HepG2 (cell line): ENCODE measurements around the gene TBKBP1. TPM values are rescaled to one million over a fixed set of nuclear protein-coding genes. Genes with fewer than 3 reads are reported as not detected.

Experiments
- AHR ChIP-seq: IDR thresholded peaks from 2 replicates; pipeline ENCODE4 v1.6.1; 2018; ENCODE audit warnings: missing genetic modification reagents, missing compliant biosample characterization
- ATF2 ChIP-seq: sonication (generic); formaldehyde crosslinking; IDR thresholded peaks from 2 replicates; pipeline ENCODE4 v1.4.0; 2020; ENCODE audit warnings: missing genetic modification reagents
- CHD2 ChIP-seq: IDR thresholded peaks from 2 replicates; pipeline ENCODE4 v1.6.1; 2011; ENCODE audit warnings: low read depth, low read length, improper control_type of control experiment
- EED ChIP-seq: sonication (generic); formaldehyde crosslinking; IDR thresholded peaks from 2 replicates; pipeline ENCODE4 v1.5.0; 2020; ENCODE audit warnings: mild to moderate bottlenecking, missing genetic modification reagents
- GATAD1 ChIP-seq: IDR thresholded peaks from 2 replicates; pipeline ENCODE4 v1.6.1; 2016; ENCODE audit warnings: missing genetic modification reagents, missing compliant biosample characterization
- HNRNPL ChIP-seq: fragments of 200-400 bp; formaldehyde crosslinking; IDR thresholded peaks from 2 replicates; pipeline ENCODE4 v1.6.1; 2017; ENCODE audit warnings: mild to moderate bottlenecking, low read depth, low read length
- IRF9 ChIP-seq: sonication (generic); formaldehyde crosslinking; IDR thresholded peaks from 2 replicates; pipeline ENCODE4 v1.8.0; 2022; ENCODE audit warnings: missing genetic modification reagents, mild to moderate bottlenecking, borderline replicate concordance
- MAZ ChIP-seq, 2 experiments: sonication (generic) in 1 of 2; formaldehyde crosslinking in 1 of 2; IDR thresholded peaks; 2 replicates each; pipeline versions ENCODE4 v1.5.0 to v1.6.1; 2012 to 2020; ENCODE audit warnings: low read depth in 2 of 2, mild to moderate bottlenecking in 2 of 2, borderline replicate concordance in 1 of 2, improper control_type of control experiment in 1 of 2, low read length in 1 of 2, missing genetic modification reagents in 1 of 2, moderate library complexity in 1 of 2
- PRMT3 ChIP-seq: sonication (generic); formaldehyde crosslinking; IDR thresholded peaks from 2 replicates; pipeline ENCODE4 v1.8.1; 2022; ENCODE audit warnings: low read depth, mild to moderate bottlenecking, moderate library complexity, missing genetic modification reagents, borderline replicate concordance
- RAD21 ChIP-seq: fragments of 450-650 bp; formaldehyde crosslinking; IDR thresholded peaks from 2 replicates; pipeline ENCODE4 v1.5.0; 2020; ENCODE audit warnings: mild to moderate bottlenecking
- SP1 ChIP-seq, 2 experiments: fragments of 450-650 bp in 1 of 2; sonication (generic) in 1 of 2; formaldehyde crosslinking in 1 of 2; IDR thresholded peaks; 2 replicates each; pipeline versions ENCODE4 v1.4.0 to v1.6.1; 2016 to 2020; ENCODE audit warnings: missing genetic modification reagents in 1 of 2
- TAF1 ChIP-seq: sonication (generic); formaldehyde crosslinking; IDR thresholded peaks from 2 replicates; pipeline ENCODE4 v1.4.0; 2020; ENCODE audit warnings: missing genetic modification reagents
- ZNF639 ChIP-seq: conservative IDR thresholded peaks from 2 replicates; pipeline ENCODE4 v1.6.1; 2018; ENCODE audit warnings: missing genetic modification reagents
- ZNF652 ChIP-seq: IDR thresholded peaks from 2 replicates; pipeline ENCODE4 v1.6.1; 2016; ENCODE audit warnings: low read depth, borderline replicate concordance
- ZNF788 ChIP-seq: sonication (generic); formaldehyde crosslinking; IDR thresholded peaks from 2 replicates; pipeline ENCODE4 v1.5.0; 2020; ENCODE audit warnings: mild to moderate bottlenecking, missing genetic modification reagents, borderline replicate concordance
- ZSCAN9 ChIP-seq: IDR thresholded peaks from 2 replicates; pipeline ENCODE4 v1.6.1; 2016; ENCODE audit warnings: borderline replicate concordance
- polyA plus RNA-seq, 8 experiments: library from polyadenylated mRNA; depleted of rRNA in 3 of 8; stranded (reverse) in 7 of 8; unstranded in 1 of 8; fragments of >200 nt; fragmentation: Illumina TruSeq in 4 of 8; extraction: Trizol in 4 of 8; gene quantifications; 2 replicates each; pipeline versions ENCODE4 v1.2.1 to v1.2.3, GENCODE V29; 2011 to 2016; ENCODE audit warnings: low read depth in 4 of 8, missing spikeins in 1 of 8, mixed read lengths in 1 of 8; ENCODE audit not compliant: insufficient read depth in 1 of 8
- total RNA-seq, 5 experiments: library from RNA; depleted of rRNA; stranded (reverse); fragments of >200 nt; fragmentation: Illumina TruSeq; extraction: Trizol; gene quantifications; 2 replicates each; pipeline ENCODE4 v1.2.3, GENCODE V29; 2016; ENCODE audit warnings: low read depth in 1 of 5
- TF ChIP-seq, protein P1 (sequence below): sonication (generic); formaldehyde crosslinking; IDR thresholded peaks from 2 replicates; pipeline ENCODE4 v1.4.0; 2020; ENCODE audit warnings: missing genetic modification reagents; ENCODE audit errors: not compliant biosample characterization
- TF ChIP-seq, protein P2 (sequence below): sonication (generic); formaldehyde crosslinking; IDR thresholded peaks from 2 replicates; pipeline ENCODE4 v1.4.0; 2020; ENCODE audit warnings: low read depth, mild to moderate bottlenecking, missing genetic modification reagents
- TF ChIP-seq, protein P3 (sequence below): sonication (generic); formaldehyde crosslinking; IDR thresholded peaks from 2 replicates; pipeline ENCODE4 v1.4.0; 2020; ENCODE audit warnings: missing genetic modification reagents
- TF ChIP-seq, protein P4 (sequence below): IDR thresholded peaks from 2 replicates; pipeline ENCODE4 v1.6.1; 2018; ENCODE audit warnings: missing genetic modification reagents, mild to moderate bottlenecking, missing compliant biosample characterization

The TBKBP1 gene
- total and polyA plus RNA-seq, 2 of the 13 experiments (the other 11 are each of a cell fraction or from before 2014, with no cell fraction given) = 2.6 to 7.0 TPM

DNA sequence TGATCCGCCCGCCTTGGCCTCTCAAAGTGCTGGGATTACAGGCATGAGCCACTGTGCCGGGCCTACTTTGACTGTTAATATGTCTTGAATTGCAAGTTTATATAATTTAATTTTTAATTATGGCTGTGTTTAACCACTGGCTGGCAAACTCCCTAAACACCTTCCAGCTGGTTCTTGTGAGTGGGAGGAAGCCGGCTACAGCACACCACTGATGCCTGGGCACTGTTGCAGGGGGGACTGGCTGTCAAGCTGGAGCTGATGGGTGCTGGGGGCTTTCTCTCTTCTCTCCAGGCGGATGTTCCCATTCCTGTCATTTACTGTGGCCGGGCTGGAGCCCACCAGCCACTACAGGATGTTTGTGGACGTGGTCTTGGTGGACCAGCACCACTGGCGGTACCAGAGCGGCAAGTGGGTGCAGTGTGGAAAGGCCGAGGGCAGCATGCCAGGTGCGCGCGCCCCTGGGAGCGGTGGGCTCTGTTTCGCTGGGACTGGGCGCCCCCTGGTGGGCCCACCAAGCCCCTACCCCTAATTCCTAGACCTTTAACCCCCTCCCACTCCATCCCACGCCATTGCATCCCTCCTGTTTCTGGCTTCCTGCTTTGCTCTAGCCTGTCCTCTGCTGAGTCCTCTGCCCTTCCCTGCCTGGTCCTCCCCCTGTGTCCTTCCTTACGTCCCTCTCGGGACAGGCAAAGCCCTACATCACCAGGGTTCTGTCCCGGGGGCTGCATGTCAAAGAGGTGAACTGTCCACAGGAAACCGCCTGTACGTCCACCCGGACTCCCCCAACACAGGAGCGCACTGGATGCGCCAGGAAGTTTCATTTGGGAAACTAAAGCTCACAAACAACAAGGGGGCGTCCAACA is 48.6 kb downstream of the TBKBP1 start (continued):
- TF ChIP-seq ZNF652 (CRISPR knock-in tag) = no peak; the same call in 1 of the 2 replicates
- TF ChIP-seq, protein P1, sequence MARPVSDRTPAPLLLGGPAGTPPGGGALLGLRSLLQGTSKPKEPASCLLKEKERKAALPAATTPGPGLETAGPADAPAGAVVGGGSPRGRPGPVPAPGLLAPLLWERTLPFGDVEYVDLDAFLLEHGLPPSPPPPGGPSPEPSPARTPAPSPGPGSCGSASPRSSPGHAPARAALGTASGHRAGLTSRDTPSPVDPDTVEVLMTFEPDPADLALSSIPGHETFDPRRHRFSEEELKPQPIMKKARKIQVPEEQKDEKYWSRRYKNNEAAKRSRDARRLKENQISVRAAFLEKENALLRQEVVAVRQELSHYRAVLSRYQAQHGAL (CRISPR knock-in tag) = no peak
- no peak for TF ChIP-seq ZNF788
- TF ChIP-seq, protein P2, sequence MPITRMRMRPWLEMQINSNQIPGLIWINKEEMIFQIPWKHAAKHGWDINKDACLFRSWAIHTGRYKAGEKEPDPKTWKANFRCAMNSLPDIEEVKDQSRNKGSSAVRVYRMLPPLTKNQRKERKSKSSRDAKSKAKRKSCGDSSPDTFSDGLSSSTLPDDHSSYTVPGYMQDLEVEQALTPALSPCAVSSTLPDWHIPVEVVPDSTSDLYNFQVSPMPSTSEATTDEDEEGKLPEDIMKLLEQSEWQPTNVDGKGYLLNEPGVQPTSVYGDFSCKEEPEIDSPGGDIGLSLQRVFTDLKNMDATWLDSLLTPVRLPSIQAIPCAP (CRISPR knock-in tag) = no peak
- no peak for TF ChIP-seq CHD2
- peak; percentile 64; the same call in 1 of the 2 replicates for TF ChIP-seq HNRNPL
- no peak for TF ChIP-seq EED (CRISPR knock-in tag)
- TF ChIP-seq ATF2 (CRISPR knock-in tag) = no peak
- TF ChIP-seq GATAD1 = no peak
- TF ChIP-seq AHR (CRISPR knock-in tag) = peak; percentile 40; the same call in 1 of the 2 replicates
- TF ChIP-seq SP1 (IDR thresholded peaks at IDR 0.05) = no peak
- TF ChIP-seq SP1 (CRISPR knock-in tag; IDR thresholded peaks at IDR 0.05) = no peak
- TF ChIP-seq ZSCAN9 (CRISPR knock-in tag) = no peak
- TF ChIP-seq PRMT3 = no peak
- TF ChIP-seq IRF9 (CRISPR knock-in tag) = no peak
- no peak for TF ChIP-seq ZNF639 (CRISPR knock-in tag)
- TF ChIP-seq, protein P3, sequence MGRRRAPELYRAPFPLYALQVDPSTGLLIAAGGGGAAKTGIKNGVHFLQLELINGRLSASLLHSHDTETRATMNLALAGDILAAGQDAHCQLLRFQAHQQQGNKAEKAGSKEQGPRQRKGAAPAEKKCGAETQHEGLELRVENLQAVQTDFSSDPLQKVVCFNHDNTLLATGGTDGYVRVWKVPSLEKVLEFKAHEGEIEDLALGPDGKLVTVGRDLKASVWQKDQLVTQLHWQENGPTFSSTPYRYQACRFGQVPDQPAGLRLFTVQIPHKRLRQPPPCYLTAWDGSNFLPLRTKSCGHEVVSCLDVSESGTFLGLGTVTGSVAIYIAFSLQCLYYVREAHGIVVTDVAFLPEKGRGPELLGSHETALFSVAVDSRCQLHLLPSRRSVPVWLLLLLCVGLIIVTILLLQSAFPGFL (CRISPR knock-in tag) = no peak
- no peak for TF ChIP-seq MAZ (IDR thresholded peaks at IDR 0.05; ENCODE audit: borderline replicate concordance, low read depth, low read length)
- peak; percentile 41; the same call in 1 of the 2 replicates for TF ChIP-seq MAZ (CRISPR knock-in tag; IDR thresholded peaks at IDR 0.05; ENCODE audit: low read depth)
- TF ChIP-seq RAD21 (CRISPR knock-in tag) = peak; percentile 83
- TF ChIP-seq TAF1 = no peak
- TF ChIP-seq, protein P4, sequence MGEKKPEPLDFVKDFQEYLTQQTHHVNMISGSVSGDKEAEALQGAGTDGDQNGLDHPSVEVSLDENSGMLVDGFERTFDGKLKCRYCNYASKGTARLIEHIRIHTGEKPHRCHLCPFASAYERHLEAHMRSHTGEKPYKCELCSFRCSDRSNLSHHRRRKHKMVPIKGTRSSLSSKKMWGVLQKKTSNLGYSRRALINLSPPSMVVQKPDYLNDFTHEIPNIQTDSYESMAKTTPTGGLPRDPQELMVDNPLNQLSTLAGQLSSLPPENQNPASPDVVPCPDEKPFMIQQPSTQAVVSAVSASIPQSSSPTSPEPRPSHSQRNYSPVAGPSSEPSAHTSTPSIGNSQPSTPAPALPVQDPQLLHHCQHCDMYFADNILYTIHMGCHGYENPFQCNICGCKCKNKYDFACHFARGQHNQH = no peak
